ENCODE data around the gene NAV3. TPM values are rescaled to one million over a fixed set of nuclear protein-coding genes. Genes with fewer than 3 reads are reported as not detected.

The NAV3 gene
- total and polyA plus RNA-seq, 2 of the 4 experiments (the other 2 are of a cell fraction), result 25.5 to 106 TPM

- Histone ChIP-seq H3K79me1 (ENCODE audit: low read depth in 1 of 2, low read length in 2 of 2) (no peaks in the 10 kb centered on the region), H3K4me1 (ENCODE audit: control insufficient read depth, insufficient read depth, low read length) (no peaks in the 10 kb centered on the region), H3K9me1 (ENCODE audit: insufficient read depth, low read length) (no peaks in the 10 kb centered on the region), H3K4me3 (ENCODE audit: insufficient read depth, low read depth, low read length) (no peak overlapping the region), H4K8ac (ENCODE audit: low read depth in 2 of 2, low read length in 2 of 2) (no peak overlapping the region), H4K20me1 (ENCODE audit: insufficient read depth, low read length) (no peaks in the 10 kb centered on the region), H4K91ac (ENCODE audit: insufficient read depth, low read depth, low read length) (no peak overlapping the region), H3K18ac (ENCODE audit: low read depth, low read length) (no peak overlapping the region), H2BK15ac (ENCODE audit: low read depth, low read length) (no peak overlapping the region), H2BK20ac (ENCODE audit: low read depth, low read length) (no peak overlapping the region), H3K9ac (ENCODE audit: low read depth, low read length) (no peak overlapping the region), H2AK5ac (ENCODE audit: low read depth, low read length) (no peak overlapping the region), H3K56ac (ENCODE audit: extremely low read depth, insufficient read depth, low read length) (no peak overlapping the region), H4K5ac (ENCODE audit: low read depth, low read length) (no peak overlapping the region), H3K4ac (ENCODE audit: low read depth, low read length) (no peak overlapping the region), H3K14ac (replicated peaks; ENCODE audit: low read depth, low read length) (no peak overlapping the region), H2AK9ac (replicated peaks; ENCODE audit: low read depth, low read length, poor library complexity) (no peak overlapping the region), H3K27me3 (ENCODE audit: control insufficient read depth, insufficient read depth, low read length) (no peaks in the 10 kb centered on the region; the same call in 1 of the 2 replicates), H3K23ac (ENCODE audit: low read depth, low read length) (no peak overlapping the region), H3K9me3 (ENCODE audit: control insufficient read depth, insufficient read depth, low read length) (no peaks in the 10 kb centered on the region), H2BK5ac (ENCODE audit: low read depth, low read length, poor library complexity, severe bottlenecking) (no peak overlapping the region), H3K36me3 (ENCODE audit: control insufficient read depth, insufficient read depth, low read length) (no peaks in the 10 kb centered on the region), H2BK120ac (ENCODE audit: low read depth, low read length) (no peak overlapping the region), H3K27ac (ENCODE audit: insufficient read depth, low read length) (no peak overlapping the region), H2AFZ (replicated peaks; ENCODE audit: low read length, poor library complexity) (no peak overlapping the region), H3K4me2 (ENCODE audit: low read depth, low read length) (no peak overlapping the region)
- intact Hi-C loops (cut with micrococcal nuclease), result no loop called here
- ATAC-seq (ENCODE audit: low read depth), result no peak
- dilution Hi-C loops (cut with HindIII; ENCODE audit: low sequenced_read_pairs, unreplicated experiment), result no loop called here
- CTCF ChIA-PET, result no interaction called here
- POLR2A ChIA-PET (ENCODE audit: unreplicated experiment), result no interaction called here
- in situ Hi-C loops (cut with MboI; ENCODE audit: low sequenced_read_pairs), result no loop called here
- no peak for TF ChIP-seq CEBPB (IDR thresholded peaks at IDR 0.05; ENCODE audit: low read depth, low read length)
- TF ChIP-seq BHLHE40 (IDR thresholded peaks at IDR 0.05; ENCODE audit: low read depth, low read length), result no peak
- no peak for TF ChIP-seq MAZ (IDR thresholded peaks at IDR 0.05; ENCODE audit: borderline replicate concordance, low read depth, low read length)
- TF ChIP-seq NFE2L2 (IDR thresholded peaks at IDR 0.05; ENCODE audit: low read depth, low read length), result no peak
- no peak for TF ChIP-seq RFX5 (IDR thresholded peaks at IDR 0.05; ENCODE audit: low read depth, low read length)
- TF ChIP-seq MXI1 (IDR thresholded peaks at IDR 0.05; ENCODE audit: borderline replicate concordance, low read depth, low read length), result no peak
- no peak for TF ChIP-seq RAD21 (IDR thresholded peaks at IDR 0.05; ENCODE audit: low read length)
- TF ChIP-seq FOS (IDR thresholded peaks at IDR 0.05; ENCODE audit: low read depth, low read length), result no peak
- TF ChIP-seq USF2 (IDR thresholded peaks at IDR 0.05; ENCODE audit: low read depth, low read length), result no peak
- TF ChIP-seq RCOR1 (IDR thresholded peaks at IDR 0.05; ENCODE audit: insufficient replicate concordance, low read length), result no peak
- no peak for TF ChIP-seq MAFK (IDR thresholded peaks at IDR 0.05; ENCODE audit: low read depth, low read length)
- no TSS peak for BruUV-seq (replicated peaks)
- no peak for DNase-seq
These were observed 52.0 kb downstream of the NAV3 start for GRCh38 chr12:77882709-77883108.

All from IMR-90 (cell line).